ENCODE results near the gene INSRR.

INSRR gene
- 0 to 2.9 (median 0) reads per million in 17 experiments for total RNA-seq

DNA sequence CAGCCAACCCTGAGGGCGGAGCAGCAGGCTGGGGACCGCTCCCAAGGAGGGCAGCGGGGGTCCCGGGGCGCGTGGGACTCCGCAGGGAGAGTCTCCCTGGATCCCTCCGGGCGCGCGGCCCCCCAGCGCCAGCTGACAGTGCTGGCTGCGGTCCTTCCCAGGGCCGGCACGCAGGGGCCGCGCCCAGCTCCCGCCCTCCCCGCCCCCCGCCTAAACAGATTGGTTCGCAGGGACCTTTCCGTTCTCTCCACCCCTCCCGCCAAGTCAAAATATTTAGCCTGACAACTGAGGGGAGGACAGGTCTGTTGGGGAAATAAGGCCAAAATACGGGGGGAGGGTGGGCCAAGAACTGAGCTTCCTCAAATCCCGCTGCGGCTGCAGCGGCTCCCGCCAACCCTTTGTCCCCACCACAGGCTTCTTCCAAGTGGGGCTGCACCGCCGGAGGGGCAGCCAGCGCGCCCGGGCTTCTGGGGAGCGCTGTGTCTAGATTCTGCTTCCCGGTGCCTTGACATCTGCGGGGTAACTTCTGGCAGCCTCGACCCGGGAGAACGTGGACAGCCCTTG, at the start of gene INSRR:
TSS of gene INSRR (minus strand) at position 159 of the 564 bp plus-strand sequence. CDS start 496 bp downstream, outside the sequence.
- peak in 2 of 4 experiments; percentile 17 to 30 for DNase-seq

- DNase-seq: no peak
Observed at GRCh38 chr1:156908541-156908940, 49.6 kb upstream of the INSRR start.

DNA sequence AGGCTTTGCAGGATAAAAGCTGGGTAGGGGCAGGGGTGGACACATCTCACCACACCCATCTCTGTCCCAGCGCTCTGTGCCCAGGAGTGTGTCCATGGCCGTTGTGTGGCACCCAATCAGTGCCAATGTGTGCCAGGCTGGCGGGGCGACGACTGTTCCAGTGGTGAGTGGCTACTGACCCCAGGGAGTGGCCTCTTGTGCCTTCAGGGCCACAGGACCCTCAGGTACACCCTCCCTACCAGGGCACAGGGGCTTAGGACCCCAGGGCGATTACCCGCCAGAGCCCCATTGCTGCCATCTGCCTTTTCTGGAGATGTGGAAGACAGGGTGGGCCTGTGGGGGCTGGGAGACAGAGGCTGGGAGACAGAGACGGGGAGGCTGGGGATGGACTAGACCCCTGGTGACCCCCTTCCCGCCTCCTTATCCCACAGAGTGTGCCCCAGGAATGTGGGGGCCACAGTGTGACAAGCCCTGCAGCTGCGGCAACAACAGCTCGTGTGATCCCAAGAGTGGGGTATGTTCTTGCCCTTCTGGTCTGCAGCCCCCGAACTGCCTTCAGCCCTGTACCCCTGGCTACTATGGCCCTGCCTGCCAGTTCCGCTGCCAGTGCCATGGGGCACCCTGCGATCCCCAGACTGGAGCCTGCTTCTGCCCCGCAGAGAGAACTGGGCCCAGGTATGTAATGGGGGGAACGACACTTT, 47.4 kb upstream of the INSRR start:
- DNase-seq: no peak

DNA sequence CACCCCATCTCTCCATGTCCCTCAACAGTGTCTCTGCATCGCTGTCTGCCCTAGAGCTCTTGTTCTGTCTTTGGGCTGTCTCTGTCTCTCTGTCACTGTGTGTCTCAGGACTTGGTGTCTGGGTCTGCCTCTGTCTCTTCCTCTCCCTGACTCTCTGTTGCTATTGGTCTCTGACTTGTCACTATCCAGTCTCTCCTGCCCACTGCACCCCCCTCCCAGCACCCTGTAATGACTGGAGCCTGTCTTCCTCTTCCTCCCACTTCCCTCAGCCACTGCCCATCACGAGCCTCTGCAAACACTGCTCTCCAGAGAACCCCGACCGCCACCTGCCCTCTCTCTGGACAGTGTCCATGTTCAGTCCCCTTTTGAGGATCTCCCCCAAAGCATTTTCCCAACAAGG, 46.7 kb upstream of the INSRR start:
- peak; percentile 44 to 80 (median 73) for DNase-seq

GRCh38 chr1:156905176-156905575, 46.3 kb upstream of the INSRR start:
- DNase-seq: no peak

- no peak for DNase-seq
Observed at GRCh38 chr1:156904187-156904959, 45.5 kb upstream of the INSRR start.

GRCh38 chr1:156903328-156904091, 44.6 kb upstream of the INSRR start:
- DNase-seq: no peak

GRCh38 chr1:156901966-156902915, 43.3 kb upstream of the INSRR start:
- DNase-seq: no peak

GRCh38 chr1:156901590-156901900, 42.6 kb upstream of the INSRR start:
- no peak for DNase-seq

GRCh38 chr1:156900896-156901589, 42.1 kb upstream of the INSRR start:
- no peak for DNase-seq

DNA sequence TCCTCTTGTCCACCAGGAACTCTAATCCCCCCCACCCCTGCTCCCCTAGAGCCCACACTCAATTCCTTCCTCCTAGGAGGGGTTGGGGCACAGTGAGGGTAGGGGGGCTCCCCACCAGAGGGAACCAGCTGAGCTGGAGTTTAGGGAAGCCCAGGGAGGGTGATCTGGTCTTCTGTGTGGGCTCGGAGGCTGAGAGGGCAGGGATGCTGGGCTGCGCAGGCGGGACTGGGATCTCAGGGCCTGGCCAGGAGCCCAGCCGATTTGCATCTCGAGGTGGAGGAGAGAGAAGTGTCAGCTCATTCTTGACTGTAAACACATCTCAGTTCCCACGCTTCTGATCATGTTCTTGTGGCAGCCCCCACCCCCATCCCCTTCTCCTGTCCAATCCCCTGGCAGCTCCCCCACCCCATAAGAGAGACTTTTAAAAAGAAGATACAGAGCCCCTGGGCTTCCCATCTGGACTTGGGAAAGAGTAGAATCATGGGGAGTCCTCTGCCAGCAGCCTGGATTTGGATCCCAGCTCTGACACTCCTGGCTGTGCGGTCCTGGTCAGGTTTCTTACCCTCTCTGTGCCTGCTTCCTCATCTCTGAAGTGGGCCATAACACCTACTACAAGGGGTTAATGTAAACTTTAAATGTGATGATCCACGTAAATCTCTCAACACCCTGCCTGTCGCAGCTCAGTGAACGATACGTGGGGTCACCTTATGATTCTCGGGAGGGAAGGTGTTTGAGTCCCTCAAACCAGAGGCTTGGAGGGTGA, 41.2 kb upstream of the INSRR start:
- DNase-seq: peak in 2 of 4 experiments; percentile 19 to 32

DNA sequence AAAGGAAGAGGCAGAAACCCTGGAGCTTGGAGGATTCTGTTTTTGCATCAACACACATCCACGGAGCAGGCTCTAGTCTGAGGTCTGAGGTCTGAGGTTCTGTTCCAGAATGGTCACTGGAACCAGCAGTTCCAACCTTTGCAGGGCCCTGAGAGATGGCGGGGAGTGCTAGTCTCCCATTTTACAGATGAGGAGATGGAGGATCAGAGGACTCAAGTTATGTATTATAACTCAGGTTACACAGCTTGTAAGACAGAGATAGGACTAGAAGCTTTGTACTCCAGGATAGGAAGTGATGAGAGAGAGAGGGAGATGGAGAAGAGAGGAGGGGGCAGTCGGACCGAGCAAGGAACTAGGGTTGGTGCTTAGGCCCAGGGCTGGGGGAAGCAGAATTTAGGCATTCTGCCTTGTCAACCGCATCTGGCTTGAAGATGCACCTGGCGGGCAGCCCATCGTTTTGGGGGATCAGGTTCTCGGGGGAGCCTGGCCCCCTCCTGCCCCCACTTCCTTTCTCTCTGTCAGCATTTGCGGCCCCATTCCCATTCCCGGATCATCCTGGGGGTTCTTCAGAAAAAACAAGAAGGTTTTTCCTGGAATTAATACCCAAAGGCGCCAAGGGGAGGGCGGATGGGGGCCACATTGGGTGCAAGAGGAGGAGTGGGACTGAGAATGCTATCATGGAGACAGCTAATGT, 40.2 kb upstream of the INSRR start:
- no peak for DNase-seq

GRCh38 chr1:156898161-156898566, 39.2 kb upstream of the INSRR start:
- DNase-seq: peak in 3 of 4 experiments; percentile 43 to 76 (median 69)

DNA sequence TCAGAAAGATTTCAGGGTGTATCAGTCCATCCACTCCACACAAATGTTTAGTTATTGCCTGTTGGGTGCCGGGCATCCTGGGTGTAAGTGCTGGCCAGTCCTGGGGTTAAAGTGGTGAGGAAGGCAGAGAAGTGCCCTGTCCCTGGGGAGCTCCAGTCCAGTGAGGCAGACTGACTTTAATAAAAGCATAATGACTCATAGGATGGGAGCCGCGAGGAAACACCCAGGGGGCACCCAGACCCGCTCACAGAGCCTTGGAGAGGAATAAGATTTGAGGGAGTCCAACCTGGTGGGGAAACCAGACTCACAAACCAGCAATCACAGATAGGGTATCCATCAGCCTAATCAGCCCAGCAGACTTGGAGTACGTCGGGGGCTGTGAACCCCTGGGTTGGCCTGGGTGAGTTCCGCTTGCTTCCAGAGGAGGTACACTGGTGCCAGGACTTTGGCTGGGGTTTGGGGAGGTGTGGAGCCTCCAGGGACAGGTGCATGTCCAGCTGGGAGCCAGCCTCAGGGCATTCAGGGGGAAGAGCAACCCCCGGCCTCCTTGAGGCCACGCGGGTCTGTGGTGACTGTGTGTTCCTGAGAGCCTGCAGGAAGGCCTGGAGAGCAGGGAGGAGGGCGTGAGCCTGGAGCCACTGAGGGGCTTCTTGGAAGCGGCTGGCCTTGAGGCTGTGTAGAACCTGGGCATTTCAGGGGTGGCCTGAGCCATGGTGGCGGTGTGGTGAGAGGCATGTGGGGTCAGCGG, 38.3 kb upstream of the INSRR start:
- no peak for DNase-seq

DNA sequence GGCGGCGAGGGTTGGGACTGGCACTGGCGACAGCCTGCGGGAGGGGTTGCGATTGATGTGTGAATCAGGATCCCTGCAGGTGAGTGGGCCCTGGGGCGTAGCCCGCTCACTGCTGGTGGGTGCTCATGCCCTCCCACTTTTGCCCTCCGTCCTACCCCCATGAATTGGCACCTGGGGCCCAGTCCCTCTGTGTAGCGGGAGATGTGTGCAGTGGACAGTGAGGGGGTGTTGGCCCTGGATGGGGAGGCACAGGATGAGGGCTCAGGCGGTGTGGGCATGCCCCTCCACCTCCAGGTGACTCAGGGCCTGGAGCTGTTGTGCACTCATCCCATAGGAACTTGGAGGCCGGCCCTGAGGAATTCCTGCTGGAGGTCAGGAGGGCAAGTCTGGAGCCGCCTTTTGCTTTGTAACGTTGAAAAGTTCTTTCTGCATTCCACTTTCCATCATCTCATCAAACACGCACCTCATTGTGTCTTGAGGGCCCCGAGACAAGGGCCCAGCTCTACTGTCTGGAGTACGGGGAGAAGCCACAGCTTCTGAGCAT, 37.6 kb upstream of the INSRR start:
- no peak for DNase-seq

DNA sequence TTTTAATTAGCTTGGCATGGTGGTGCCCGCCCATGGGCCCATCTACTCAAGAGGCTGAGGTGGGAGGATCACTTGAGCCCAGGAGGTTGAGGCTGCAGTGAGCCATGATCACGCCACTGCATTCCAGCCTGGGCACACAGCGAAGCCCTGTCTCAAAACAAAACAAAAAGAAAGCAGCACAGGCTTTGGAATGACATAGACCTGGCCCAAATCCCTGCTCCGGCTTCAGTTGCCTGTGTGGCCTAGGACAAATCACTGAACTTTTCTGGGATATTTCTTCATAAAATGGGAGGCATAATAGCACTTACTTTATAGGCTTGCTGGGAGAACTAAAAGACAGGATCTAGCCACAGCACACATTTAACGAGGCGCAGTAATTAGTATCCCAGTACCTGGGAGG, 37.0 kb upstream of the INSRR start:
- DNase-seq: no peak

DNA sequence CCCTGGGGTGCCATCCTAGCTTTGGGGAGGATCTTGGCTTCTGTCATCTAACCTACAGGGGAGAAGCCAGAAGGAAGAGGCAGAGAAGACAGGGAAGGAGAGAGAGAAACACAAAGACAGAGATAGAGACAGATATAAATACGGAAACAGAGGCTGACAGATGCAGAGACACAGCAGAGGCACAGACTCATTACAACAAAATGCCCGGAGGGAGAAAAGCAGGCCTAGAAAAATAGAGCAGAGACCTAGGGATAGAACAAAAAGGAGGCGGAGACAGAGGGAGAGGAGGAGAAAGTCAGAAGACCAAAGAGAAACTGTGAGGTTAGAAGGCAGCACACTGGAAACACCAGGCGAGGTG, 36.5 kb upstream of the INSRR start:
- DNase-seq: no peak

- no peak for DNase-seq
Observed at GRCh38 chr1:156894711-156895454, 36.0 kb upstream of the INSRR start.
